GM12873 (cell line): ENCODE results near the gene TAF1B.

Experiments used
- TF ChIP-seq, protein P1 (sequence below): IDR thresholded peaks from 2 replicates; pipeline ENCODE4 v1.5.1; 2012; ENCODE audit warnings: low read depth, mild to moderate bottlenecking, moderate library complexity, low read length, control low read depth; ENCODE audit not compliant: insufficient read depth; ENCODE audit errors: missing control alignments

The TAF1B gene

DNA sequence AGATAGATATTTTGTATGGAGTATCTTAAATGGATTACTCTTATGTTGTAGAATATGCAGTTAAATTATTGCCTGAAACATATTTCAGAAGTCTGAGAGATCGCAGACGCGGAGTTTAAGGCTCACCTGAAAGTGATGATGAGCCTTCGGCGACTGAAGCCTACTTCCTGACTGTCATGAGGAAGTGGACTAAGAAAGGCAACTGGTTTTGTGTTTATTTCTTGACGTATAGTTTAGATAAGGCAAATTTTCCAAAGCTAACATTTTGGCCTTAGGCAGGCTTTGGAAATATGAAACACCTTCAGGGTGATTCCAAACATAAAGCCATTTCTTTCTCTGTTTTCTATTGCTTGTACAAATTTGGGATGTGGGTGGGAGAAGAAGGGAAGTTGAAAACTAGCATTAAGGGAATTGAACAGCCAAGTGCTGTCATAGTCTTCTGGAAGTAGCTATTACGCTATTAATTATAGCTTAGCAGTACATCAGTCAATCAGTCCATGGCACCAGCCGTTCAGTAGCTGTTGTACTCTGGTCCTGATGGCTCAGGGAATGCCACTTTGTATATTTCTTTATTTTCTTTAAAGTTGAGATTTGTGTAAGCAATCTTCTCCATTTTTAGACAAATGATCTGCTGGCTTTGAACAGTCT, 109.7 kb downstream of the TAF1B start:
- TF ChIP-seq, protein P1, sequence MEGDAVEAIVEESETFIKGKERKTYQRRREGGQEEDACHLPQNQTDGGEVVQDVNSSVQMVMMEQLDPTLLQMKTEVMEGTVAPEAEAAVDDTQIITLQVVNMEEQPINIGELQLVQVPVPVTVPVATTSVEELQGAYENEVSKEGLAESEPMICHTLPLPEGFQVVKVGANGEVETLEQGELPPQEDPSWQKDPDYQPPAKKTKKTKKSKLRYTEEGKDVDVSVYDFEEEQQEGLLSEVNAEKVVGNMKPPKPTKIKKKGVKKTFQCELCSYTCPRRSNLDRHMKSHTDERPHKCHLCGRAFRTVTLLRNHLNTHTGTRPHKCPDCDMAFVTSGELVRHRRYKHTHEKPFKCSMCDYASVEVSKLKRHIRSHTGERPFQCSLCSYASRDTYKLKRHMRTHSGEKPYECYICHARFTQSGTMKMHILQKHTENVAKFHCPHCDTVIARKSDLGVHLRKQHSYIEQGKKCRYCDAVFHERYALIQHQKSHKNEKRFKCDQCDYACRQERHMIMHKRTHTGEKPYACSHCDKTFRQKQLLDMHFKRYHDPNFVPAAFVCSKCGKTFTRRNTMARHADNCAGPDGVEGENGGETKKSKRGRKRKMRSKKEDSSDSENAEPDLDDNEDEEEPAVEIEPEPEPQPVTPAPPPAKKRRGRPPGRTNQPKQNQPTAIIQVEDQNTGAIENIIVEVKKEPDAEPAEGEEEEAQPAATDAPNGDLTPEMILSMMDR = no peak

DNA sequence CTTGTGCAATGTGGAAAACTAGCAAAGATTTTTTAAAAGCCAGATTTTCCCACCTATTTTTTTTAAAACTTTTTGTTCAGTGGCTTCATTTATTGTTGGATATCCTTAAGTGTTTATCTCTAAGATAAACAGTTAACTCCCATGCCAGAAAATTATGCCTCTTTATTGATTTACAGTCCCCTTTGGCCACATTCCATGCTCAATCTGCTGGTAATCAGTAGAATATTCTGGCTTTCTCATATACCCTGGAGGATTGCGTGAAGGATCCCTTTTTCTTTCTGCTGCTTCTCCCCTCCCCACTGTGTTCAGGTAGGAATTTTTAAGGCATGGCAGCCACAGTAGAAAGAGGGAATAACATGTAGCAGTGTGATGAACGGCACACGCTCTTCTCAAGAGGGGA, 110.9 kb downstream of the TAF1B start:
- TF ChIP-seq, protein P1 = no peak

DNA sequence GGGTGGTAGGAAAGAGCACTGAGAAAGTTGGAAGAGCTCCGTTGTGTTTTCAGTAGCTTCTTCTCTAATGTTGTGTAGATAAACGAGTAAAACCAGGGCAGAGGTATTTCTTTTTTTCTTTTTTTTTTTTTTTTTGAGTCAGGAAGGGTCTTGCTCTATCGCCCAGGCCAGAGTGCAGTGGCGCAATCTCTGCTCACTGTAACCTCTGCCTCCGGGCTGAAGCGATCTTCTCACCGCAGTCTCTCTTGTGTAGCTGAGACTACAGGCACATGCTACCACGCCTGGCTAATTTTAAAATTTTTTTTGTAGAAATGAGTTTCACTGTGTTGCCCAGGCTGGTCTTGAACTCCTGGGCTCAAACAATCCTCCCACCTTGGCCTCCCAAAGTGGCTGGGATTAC, 114.8 kb downstream of the TAF1B start:
- TF ChIP-seq, protein P1 = no peak

DNA sequence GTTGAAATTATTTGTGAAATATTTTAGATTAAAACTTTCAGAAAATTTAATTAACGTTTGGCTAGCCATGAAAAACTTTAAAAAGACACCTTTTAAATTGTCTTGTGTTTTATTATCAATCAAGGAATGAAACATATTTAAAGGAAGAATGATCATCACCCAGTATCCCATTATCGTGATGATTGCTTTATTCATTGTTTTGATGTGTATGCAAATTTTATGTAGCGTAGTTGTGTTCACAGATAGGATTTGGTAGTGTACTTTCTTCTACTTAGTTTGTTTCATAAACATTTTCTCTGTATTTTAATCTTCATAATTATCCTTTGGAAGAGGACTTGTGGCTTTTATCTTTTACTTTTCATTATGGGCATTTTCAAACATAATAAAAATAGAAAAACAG, 116.0 kb downstream of the TAF1B start:
- TF ChIP-seq, protein P1 = no peak

DNA sequence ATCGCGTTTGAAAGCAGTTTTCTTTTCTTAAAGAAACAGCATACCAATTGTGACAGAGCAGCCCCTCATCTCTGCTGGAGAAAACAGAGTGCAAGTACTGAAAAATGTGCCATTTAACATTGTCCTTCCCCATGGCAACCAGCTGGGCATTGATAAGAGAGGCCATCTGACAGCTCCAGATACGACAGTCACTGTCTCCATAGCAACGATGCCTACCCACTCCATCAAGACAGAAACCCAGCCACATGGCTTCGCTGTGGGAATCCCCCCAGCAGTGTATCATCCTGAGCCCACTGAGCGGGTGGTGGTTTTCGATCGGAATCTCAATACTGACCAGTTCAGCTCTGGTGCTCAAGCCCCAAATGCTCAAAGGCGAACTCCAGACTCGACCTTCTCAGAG, 117.7 kb downstream of the TAF1B start:
- TF ChIP-seq, protein P1 = no peak

DNA sequence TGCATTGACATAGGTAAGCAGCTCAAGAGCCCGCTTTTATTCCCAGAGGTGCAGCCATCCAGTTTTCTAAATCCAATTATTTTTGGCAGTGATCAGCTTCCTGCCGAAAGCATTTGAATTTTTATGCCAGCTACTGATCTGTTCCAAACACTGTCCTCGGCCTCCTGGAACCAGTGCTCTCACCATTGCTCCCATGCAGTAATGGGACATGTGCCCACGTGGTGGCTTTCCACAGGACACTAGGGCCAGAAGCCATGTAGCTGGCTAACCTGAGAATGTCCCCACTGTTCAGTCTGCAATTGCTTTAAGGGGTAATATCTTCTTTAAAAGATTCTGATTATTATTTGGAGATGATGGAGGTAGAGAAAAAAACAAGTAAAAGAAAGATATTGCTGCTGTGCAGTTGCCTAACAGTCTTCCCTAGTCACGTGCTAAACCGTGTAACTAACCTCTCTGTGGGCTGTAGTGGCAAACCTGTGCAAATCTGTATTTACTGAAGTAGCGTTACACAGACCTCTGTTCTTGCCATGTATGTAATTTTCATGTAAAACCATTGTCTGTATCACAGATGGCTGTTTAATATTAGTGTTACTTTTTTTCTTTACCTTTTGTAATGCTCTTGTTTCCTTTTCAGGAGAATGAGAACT, 121.2 kb downstream of the TAF1B start:
- TF ChIP-seq, protein P1 = no peak

DNA sequence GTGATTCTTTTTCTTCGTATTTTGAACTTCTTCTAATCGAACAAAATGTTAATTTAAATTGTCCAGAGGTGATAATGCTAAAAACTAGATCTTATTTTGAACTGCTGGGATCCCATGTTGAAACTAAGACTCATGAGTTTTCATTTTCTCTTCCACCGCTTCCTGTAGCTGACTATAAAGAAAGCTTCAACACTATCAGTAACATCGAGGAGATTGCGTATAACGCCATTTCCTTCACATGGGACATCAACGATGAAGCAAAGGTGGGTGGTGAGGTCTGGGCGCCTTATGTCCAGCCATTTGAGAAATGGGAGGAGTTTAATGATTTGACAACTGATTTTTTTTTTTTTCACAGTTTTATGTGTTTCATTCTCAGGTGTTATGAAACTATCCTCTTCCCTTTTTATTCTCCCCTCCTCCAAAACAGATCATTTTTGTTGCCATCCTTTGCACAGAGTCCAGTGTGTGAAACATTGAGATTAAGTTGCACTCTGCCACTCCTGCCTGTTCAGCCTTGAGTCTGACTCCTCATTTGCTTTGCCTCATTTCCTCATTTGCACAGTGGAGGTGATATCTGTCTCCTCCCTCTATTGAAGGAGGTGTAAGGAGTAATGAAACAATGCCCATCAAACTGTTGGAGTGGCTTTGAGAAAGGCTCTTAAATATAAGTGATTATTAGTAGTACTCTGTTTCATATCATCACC, 122.0 kb downstream of the TAF1B start:
- TF ChIP-seq, protein P1 = no peak
